HG02943 (cell line): ENCODE data around the gene NDRG2.
"Not testable (repeated sequence)": the region's sequence is repeated elsewhere in the genome, so short reads cannot be mapped to it uniquely, and the experiment has no call there.

Source experiments
- ATAC-seq: cut with Tn5 transposase; IDR thresholded peaks from one replicate; pipeline ENCODE4 v1.9.1; 2021; ENCODE audit warnings: mild to moderate bottlenecking, low read depth, moderate library complexity; ENCODE audit not compliant: unreplicated experiment

NDRG2 gene

GRCh38 chr14:21016413-21017190, 8.3 kb downstream of the NDRG2 start:
- no peak for ATAC-seq

GRCh38 chr14:21015312-21015711, 9.5 kb downstream of the NDRG2 start:
- no peak for ATAC-seq

- ATAC-seq, result no peak
Observed at GRCh38 chr14:21014761-21015190, 10.1 kb downstream of the NDRG2 start.

- no peak for ATAC-seq
Observed at GRCh38 chr14:21011136-21011535, 13.7 kb downstream of the NDRG2 start.

GRCh38 chr14:21009721-21010120, 15.1 kb downstream of the NDRG2 start:
- ATAC-seq, result not testable (repeated sequence)

GRCh38 chr14:21003788-21004346, 21.0 kb downstream of the NDRG2 start:
- ATAC-seq, result no peak

- no peak for ATAC-seq
Observed at GRCh38 chr14:21001218-21001617, 23.6 kb downstream of the NDRG2 start.

GRCh38 chr14:20999591-20999990, 25.3 kb downstream of the NDRG2 start:
- no peak for ATAC-seq

GRCh38 chr14:20998674-20999366, 26.0 kb downstream of the NDRG2 start, which contains the start of gene SLC39A2:
Gene SLC39A2 (plus strand): TSS chr14:20999293. CDS start chr14:20999447, 154 bp downstream.
- ATAC-seq, result no peak

- no peak for ATAC-seq
Observed at GRCh38 chr14:20998139-20998538, 26.7 kb downstream of the NDRG2 start.

GRCh38 chr14:20997564-20997963, 27.3 kb downstream of the NDRG2 start:
- ATAC-seq, result no peak

- no peak for ATAC-seq
Observed at GRCh38 chr14:20997115-20997514, 27.7 kb downstream of the NDRG2 start.

GRCh38 chr14:20996521-20996920, 28.3 kb downstream of the NDRG2 start:
- no peak for ATAC-seq

GRCh38 chr14:20989787-20990600, 34.9 kb downstream of the NDRG2 start, which contains the start of gene METTL17:
Gene METTL17 (plus strand): TSS chr14:20989980. CDS start chr14:20990003, 23 bp downstream.
- ATAC-seq, result peak; percentile 95

- no peak for ATAC-seq
Observed at GRCh38 chr14:20989471-20989786, 35.4 kb downstream of the NDRG2 start.

- ATAC-seq, result no peak
Observed at GRCh38 chr14:20988717-20989470, 36.0 kb downstream of the NDRG2 start.

GRCh38 chr14:20986811-20987210, 38.0 kb downstream of the NDRG2 start:
- ATAC-seq, result no peak

- ATAC-seq, result not testable (repeated sequence)
Observed at GRCh38 chr14:20985650-20986049, 39.2 kb downstream of the NDRG2 start.

GRCh38 chr14:20982646-20983369, 42.1 kb downstream of the NDRG2 start:
- no peak for ATAC-seq
